ENCODE results near the gene NAIF1.

DNA sequence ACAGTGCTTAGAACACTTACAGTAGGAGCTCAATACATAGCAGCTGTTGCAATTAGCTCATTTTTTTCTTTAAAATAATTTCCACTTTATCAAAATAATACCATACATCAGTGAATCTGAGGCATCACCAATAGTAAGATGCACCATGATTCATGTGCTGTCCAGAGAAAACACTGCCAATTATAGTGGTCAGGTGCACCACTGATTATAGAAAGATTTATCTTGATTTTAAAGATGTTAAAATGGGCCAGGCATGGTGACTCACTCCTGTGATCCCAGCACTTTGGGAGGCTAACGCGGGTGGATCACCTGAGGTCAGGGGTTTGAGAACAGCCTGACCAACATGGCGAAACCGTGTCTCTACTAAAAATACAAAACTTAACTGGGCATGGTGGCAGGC lies 39.4 kb downstream of the NAIF1 start:
- no peak for TF ChIP-seq NFIC (IDR thresholded peaks at IDR 0.05; ENCODE audit: borderline replicate concordance)
- no peak for TF ChIP-seq TEAD4 (IDR thresholded peaks at IDR 0.05; ENCODE audit: borderline replicate concordance, insufficient read depth)
- TF ChIP-seq, protein P1, sequence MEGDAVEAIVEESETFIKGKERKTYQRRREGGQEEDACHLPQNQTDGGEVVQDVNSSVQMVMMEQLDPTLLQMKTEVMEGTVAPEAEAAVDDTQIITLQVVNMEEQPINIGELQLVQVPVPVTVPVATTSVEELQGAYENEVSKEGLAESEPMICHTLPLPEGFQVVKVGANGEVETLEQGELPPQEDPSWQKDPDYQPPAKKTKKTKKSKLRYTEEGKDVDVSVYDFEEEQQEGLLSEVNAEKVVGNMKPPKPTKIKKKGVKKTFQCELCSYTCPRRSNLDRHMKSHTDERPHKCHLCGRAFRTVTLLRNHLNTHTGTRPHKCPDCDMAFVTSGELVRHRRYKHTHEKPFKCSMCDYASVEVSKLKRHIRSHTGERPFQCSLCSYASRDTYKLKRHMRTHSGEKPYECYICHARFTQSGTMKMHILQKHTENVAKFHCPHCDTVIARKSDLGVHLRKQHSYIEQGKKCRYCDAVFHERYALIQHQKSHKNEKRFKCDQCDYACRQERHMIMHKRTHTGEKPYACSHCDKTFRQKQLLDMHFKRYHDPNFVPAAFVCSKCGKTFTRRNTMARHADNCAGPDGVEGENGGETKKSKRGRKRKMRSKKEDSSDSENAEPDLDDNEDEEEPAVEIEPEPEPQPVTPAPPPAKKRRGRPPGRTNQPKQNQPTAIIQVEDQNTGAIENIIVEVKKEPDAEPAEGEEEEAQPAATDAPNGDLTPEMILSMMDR (IDR thresholded peaks at IDR 0.05): no peak
- TF ChIP-seq POLR2AphosphoS5 (IDR thresholded peaks at IDR 0.05; ENCODE audit: low read depth, low read length): no peak
- TF ChIP-seq EP300 (IDR thresholded peaks at IDR 0.05; ENCODE audit: borderline replicate concordance in 1 of 2, low read depth in 1 of 2, low read length in 1 of 2): no peak

Data from SK-N-SH (cell line).